Measurements from ENCODE around the gene NOL7. TPM values are rescaled to one million over a fixed set of nuclear protein-coding genes. Genes with fewer than 3 reads are reported as not detected.

NOL7 gene
- total and polyA plus RNA-seq, 9 of the 15 experiments (the other 6 are each of a cell fraction or from before 2014, with no cell fraction given) = 19.4 to 235 (median 157) TPM

- FAIRE-seq = no peak
- in situ Hi-C loops (cut with MboI) = no loop called here
Measured at GRCh38 chr6:13576017-13576416, 39.1 kb upstream of the NOL7 start.

GRCh38 chr6:13577926-13578325 lies 37.2 kb upstream of the NOL7 start:
- H3K36me3 ChIP-seq (ENCODE audit: control insufficient read depth, insufficient read depth, low read length) = no peaks in the 10 kb centered on the region
- no peak overlapping the region for H3K9ac ChIP-seq (ENCODE audit: insufficient read depth in 1 of 2, low read depth in 2 of 2, low read length in 2 of 2)
- H3K9me1 ChIP-seq (ENCODE audit: control insufficient read depth, insufficient read depth, low read length) = no peaks in the 10 kb centered on the region
- peaks cover 4% of the 10 kb centered on the region for H3K9me3 ChIP-seq (replicated peaks; ENCODE audit: control insufficient read depth, insufficient read depth, low read depth, low read length)
- no TSS peak for BruUV-seq (replicated peaks)
- H3K4me3 ChIP-seq = no peak overlapping the region
- no peak overlapping the region for H3K27ac ChIP-seq (ENCODE audit: extremely low read depth, low read depth, low read length)
- DNase-seq (ENCODE audit: extremely low read depth in 1 of 4, low spot score in 3 of 4) (no peak), ATAC-seq (no peak), FAIRE-seq (no peak)
- WGBS (ENCODE audit: insufficient coverage, low coverage, missing lambda C conversion rate) = 78% methylated on average over 3 of the region's 3 CpGs
- POLR2A ChIA-PET = no interaction called here
- intact Hi-C loops (cut with micrococcal nuclease) (loop anchor here (5.0 to 10.0 kb wide), 4 partner anchors 91 to 497 kb away; partner anchors contain the start of gene GFOD1), in situ Hi-C loops (cut with MboI) (no loop called here)
- no peaks in the 10 kb centered on the region for H4K20me1 ChIP-seq (replicated peaks; ENCODE audit: control insufficient read depth, insufficient read depth, low read length)
- CTCF ChIA-PET (ENCODE audit: low intra/inter-chr PET ratio) = interaction anchor here (0.6 kb wide), 1 partner anchor 489 kb away, joined by 3 read pairs; no protein-coding TSS in a partner anchor
- H3K79me2 ChIP-seq (ENCODE audit: control insufficient read depth, insufficient read depth, low read length) = peaks cover 19% of the 10 kb centered on the region
- H3K27me3 ChIP-seq (ENCODE audit: control insufficient read depth in 2 of 2, insufficient read depth in 2 of 2, low read length in 2 of 2) = no peaks in the 10 kb centered on the region
- TF ChIP-seq CBX3 (IDR thresholded peaks at IDR 0.05; ENCODE audit: borderline replicate concordance in 1 of 2, low read length in 2 of 2) (peak in 1 of 2 experiments; percentile 79; a peak in 2 of 3 replicates), CHD1 (IDR thresholded peaks at IDR 0.05; ENCODE audit: low read length) (no peak), ZNF324 (CRISPR knock-in tag; IDR thresholded peaks at IDR 0.05) (peak; percentile 85), SREBF2 (CRISPR knock-in tag; IDR thresholded peaks at IDR 0.05) (no peak), MIER1 (IDR thresholded peaks at IDR 0.05; ENCODE audit: low read depth) (no peak), SMARCB1 (IDR thresholded peaks at IDR 0.05; ENCODE audit: insufficient read length, low read depth) (no peak), RUNX1 (IDR thresholded peaks at IDR 0.05; ENCODE audit: low read depth) (no peak)
- TF ChIP-seq, protein P1, sequence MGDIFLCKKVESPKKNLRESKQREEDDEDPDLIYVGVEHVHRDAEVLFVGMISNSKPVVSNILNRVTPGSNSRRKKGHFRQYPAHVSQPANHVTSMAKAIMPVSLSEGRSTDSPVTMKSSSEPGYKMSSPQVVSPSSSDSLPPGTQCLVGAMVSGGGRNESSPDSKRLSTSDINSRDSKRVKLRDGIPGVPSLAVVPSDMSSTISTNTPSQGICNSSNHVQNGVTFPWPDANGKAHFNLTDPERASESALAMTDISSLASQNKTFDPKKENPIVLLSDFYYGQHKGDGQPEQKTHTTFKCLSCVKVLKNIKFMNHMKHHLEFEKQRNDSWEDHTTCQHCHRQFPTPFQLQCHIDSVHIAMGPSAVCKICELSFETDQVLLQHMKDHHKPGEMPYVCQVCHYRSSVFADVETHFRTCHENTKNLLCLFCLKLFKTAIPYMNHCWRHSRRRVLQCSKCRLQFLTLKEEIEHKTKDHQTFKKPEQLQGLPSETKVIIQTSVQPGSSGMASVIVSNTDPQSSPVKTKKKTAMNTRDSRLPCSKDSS (IDR thresholded peaks at IDR 0.05; ENCODE audit: low read depth, partially characterized antibody) = peak; percentile 43
- H3K4me2 ChIP-seq (ENCODE audit: insufficient read depth, low read length) = no peak overlapping the region
- no peak overlapping the region for H2AFZ ChIP-seq (ENCODE audit: low read depth, low read length)
- H3K4me1 ChIP-seq (replicated peaks in 1 of 2; ENCODE audit: control insufficient read depth in 2 of 2, insufficient read depth in 2 of 2, low read length in 2 of 2) = peaks cover 22 to 26% of the 10 kb centered on the region in 2 experiments

More at GRCh38 chr6:13576017-13576416, 39.1 kb upstream of the NOL7 start:
- H3K9me1 ChIP-seq (ENCODE audit: control insufficient read depth, insufficient read depth, low read length) = no peaks in the 10 kb centered on the region
- H3K27ac ChIP-seq (ENCODE audit: extremely low read depth, low read depth, low read length) = no peak overlapping the region
- POLR2A ChIA-PET = interaction anchor here (1.4 to 1.9 kb wide), 2 partner anchors 8 to 39 kb away, joined by 3 to 16 read pairs; partner anchors contain the start of gene NOL7
- no peaks in the 10 kb centered on the region for H4K20me1 ChIP-seq (replicated peaks; ENCODE audit: control insufficient read depth, insufficient read depth, low read length)
- peaks cover 4% of the 10 kb centered on the region for H3K9me3 ChIP-seq (replicated peaks; ENCODE audit: control insufficient read depth, insufficient read depth, low read depth, low read length)
- peaks cover 19% of the 10 kb centered on the region for H3K79me2 ChIP-seq (ENCODE audit: control insufficient read depth, insufficient read depth, low read length)
- peaks cover 17 to 20% of the 10 kb centered on the region in 2 experiments for H3K4me1 ChIP-seq (replicated peaks in 1 of 2; ENCODE audit: control insufficient read depth in 2 of 2, insufficient read depth in 2 of 2, low read length in 2 of 2)
- ATAC-seq (no peak), DNase-seq (ENCODE audit: extremely low read depth in 1 of 4, low spot score in 3 of 4) (no peak)
- CTCF ChIA-PET (ENCODE audit: low intra/inter-chr PET ratio) = interaction anchor here (0.5 to 1.1 kb wide), 2 partner anchors 48 to 508 kb away, joined by 3 read pairs; no protein-coding TSS in a partner anchor
- no peak overlapping the region for H3K4me3 ChIP-seq
- H3K27me3 ChIP-seq (ENCODE audit: control insufficient read depth in 2 of 2, insufficient read depth in 2 of 2, low read length in 2 of 2) = no peaks in the 10 kb centered on the region
- peak overlapping the region; percentile 56; the same call in 1 of the 2 replicates for H3K4me2 ChIP-seq (ENCODE audit: insufficient read depth, low read length)
- TF ChIP-seq OTX1 (CRISPR knock-in tag; IDR thresholded peaks at IDR 0.05) = no peak
- no peak for TF ChIP-seq NR2C1 (IDR thresholded peaks at IDR 0.05)
- no peak for TF ChIP-seq NR2C1 (tag; IDR thresholded peaks at IDR 0.05)
- TF ChIP-seq JUNB (CRISPR knock-in tag; conservative IDR thresholded peaks at IDR 0.05) = no peak
- TF ChIP-seq POLR3G (IDR thresholded peaks at IDR 0.05; ENCODE audit: extremely low read depth, insufficient read length, insufficient replicate concordance) = no peak
- no peak for TF ChIP-seq SOX6 (IDR thresholded peaks at IDR 0.05)
- no peak for TF ChIP-seq ZNF263 (CRISPR knock-in tag; IDR thresholded peaks at IDR 0.05; ENCODE audit: borderline replicate concordance)
- 0 out of 2 replicates have a peak, but pooled peaks have one; percentile 50 for TF ChIP-seq MEF2D (tag; conservative IDR thresholded peaks at IDR 0.05; ENCODE audit: low read depth)
- TF ChIP-seq ZNF436 (CRISPR knock-in tag; IDR thresholded peaks at IDR 0.05) = no peak
- TF ChIP-seq BRD4 (IDR thresholded peaks at IDR 0.05) = no peak
- TF ChIP-seq MEF2A (IDR thresholded peaks at IDR 0.05; ENCODE audit: control insufficient read depth, low read depth, low read length) = peak; percentile 62; the same call in 1 of the 2 replicates
- no TSS peak for BruUV-seq (replicated peaks)
- H3K9ac ChIP-seq (ENCODE audit: insufficient read depth in 1 of 2, low read depth in 2 of 2, low read length in 2 of 2) = no peak overlapping the region
- H2AFZ ChIP-seq (ENCODE audit: low read depth, low read length) = 0 out of 2 replicates have a peak overlapping the region, but pooled peaks have one; percentile 1
- H3K36me3 ChIP-seq (ENCODE audit: control insufficient read depth, insufficient read depth, low read length) = no peaks in the 10 kb centered on the region
- 90% methylated on average over 3 of the region's 3 CpGs for WGBS (ENCODE audit: insufficient coverage, low coverage, missing lambda C conversion rate)
- intact Hi-C loops (cut with micrococcal nuclease) = loop anchor here (5.0 to 10.0 kb wide), 4 partner anchors 89 to 499 kb away; partner anchors contain the start of gene GFOD1
